Fibroblast of lung (primary cell): ENCODE measurements around the gene SYT17.

Experiments
- CTCF ChIP-seq, 2 donors: IDR thresholded peaks in 1 of 2; conservative IDR thresholded peaks in 1 of 2; 1 replicate in 1 of 2; 2 replicates in 1 of 2; pipeline ENCODE4 v1.5.1; 2011 to 2012; ENCODE audit warnings: low read length in 2 of 2, control low read depth in 1 of 2, inconsistent platforms in 1 of 2, low read depth in 1 of 2, mild to moderate bottlenecking in 1 of 2
- EZH2 ChIP-seq: IDR thresholded peaks from 2 replicates; pipeline ENCODE4 v1.5.1; 2012; ENCODE audit warnings: low read length, control low read depth, mild to moderate bottlenecking; ENCODE audit errors: missing control alignments

- TF ChIP-seq CTCF (conservative IDR thresholded peaks at IDR 0.05 in 1 of 2, IDR thresholded peaks at IDR 0.05 in 1 of 2; ENCODE audit: low read depth in 1 of 2, low read length in 2 of 2) (no peak), EZH2 (no peak)
Measured at GRCh38 chr16:19264123-19264673, 96.2 kb downstream of the SYT17 start.
